Coronary artery (tissue), 2 donors: ENCODE measurements around the gene WDR64.

Experiments
- DNase-seq: peaks from one replicate; pipeline ENCODE4 v3.0.0-alpha.2; 2017; ENCODE audit warnings: low spot score
- H3K27ac ChIP-seq, 2 donors: fragments of 200-600 bp; sonication (generic); one replicate each; pipeline ENCODE4 v1.5.1; 2016 to 2019
- H3K4me3 ChIP-seq: fragments of 200-600 bp; sonication (generic); 2 replicates; pipeline ENCODE4 v1.5.1; 2016; ENCODE audit warnings: mild to moderate bottlenecking, moderate library complexity
- TF ChIP-seq, protein P1 (sequence below): fragments of 200-600 bp; sonication (generic); IDR thresholded peaks from one replicate; pipeline ENCODE4 v1.5.1; 2019; ENCODE audit warnings: antibody characterized with exemption

WDR64 gene

DNA sequence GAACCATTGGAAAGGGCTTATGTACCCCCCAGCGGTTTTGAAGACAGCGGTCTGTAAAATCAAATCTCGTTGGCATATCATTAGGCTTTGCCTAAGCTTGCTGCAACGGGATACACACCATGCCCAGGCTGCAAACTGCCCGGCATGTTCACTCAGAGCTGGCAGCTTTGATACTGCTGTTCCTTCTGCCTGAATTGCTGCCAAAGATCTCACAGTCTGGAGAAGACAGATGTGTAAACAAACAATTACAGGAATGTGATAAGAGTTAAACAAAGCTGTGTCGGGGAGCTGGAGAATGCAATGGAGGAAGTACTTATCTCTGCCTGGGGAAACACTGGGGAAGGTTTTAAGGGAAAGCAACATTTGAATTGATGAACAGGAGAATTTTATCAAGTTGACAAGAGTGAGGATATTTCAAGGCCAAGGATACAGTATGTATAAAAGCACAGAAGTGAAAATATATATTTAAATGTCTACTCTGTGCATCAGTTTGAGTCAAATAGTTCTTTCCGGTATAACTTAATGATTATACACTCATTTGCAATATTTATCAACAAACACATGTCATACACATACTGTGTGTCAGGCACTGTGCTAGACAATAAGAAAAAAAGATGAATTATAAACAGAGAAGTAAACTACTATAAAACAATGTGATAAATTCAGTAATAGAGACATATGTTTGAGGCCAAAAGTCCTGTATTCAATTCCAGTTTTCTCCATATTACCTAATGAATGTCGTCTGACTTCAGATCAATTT, 41.8 kb upstream of the WDR64 start:
- DNase-seq, result no peak
- Histone ChIP-seq H3K27ac (no peak overlapping the region), H3K4me3 (no peak overlapping the region)
- TF ChIP-seq, protein P1, sequence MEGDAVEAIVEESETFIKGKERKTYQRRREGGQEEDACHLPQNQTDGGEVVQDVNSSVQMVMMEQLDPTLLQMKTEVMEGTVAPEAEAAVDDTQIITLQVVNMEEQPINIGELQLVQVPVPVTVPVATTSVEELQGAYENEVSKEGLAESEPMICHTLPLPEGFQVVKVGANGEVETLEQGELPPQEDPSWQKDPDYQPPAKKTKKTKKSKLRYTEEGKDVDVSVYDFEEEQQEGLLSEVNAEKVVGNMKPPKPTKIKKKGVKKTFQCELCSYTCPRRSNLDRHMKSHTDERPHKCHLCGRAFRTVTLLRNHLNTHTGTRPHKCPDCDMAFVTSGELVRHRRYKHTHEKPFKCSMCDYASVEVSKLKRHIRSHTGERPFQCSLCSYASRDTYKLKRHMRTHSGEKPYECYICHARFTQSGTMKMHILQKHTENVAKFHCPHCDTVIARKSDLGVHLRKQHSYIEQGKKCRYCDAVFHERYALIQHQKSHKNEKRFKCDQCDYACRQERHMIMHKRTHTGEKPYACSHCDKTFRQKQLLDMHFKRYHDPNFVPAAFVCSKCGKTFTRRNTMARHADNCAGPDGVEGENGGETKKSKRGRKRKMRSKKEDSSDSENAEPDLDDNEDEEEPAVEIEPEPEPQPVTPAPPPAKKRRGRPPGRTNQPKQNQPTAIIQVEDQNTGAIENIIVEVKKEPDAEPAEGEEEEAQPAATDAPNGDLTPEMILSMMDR, result no peak

DNA sequence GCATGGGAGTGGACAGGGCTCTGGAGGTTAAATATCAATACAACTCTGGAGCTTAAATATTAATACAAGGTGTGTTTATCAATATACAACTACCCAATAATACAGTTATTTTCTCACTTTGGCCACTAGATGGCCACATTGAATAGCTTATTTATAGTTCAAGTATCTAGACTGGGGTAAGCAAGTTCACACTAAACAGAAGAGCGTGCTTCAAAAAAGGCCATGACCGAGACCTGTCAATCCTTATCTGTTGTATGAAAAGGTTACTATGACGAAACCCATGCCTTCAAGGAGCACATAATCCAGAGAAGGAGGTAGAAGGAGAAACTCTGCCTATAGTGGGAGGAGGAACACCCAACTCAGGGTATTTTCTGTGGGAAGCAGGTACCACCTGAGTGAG, 41.0 kb upstream of the WDR64 start:
- no peak for DNase-seq

DNA sequence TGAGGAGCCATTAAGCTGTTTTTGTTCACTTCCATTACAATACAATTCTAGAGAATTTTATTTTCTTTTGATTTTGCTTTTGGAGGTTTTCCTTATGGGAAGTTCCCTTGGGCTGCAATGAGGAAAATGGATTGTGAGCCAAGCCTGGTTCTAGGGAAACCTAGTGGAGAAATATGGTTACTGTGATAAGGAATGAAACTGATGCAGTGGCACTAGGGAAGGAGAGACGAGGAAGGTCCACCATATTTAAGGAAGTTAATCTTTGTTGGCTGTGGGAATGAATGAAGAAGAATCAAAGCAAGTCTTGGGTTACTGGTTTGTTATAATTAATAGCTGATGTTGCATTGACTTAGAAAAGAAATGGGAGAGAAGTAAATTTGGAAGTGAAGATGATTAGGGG, 40.3 kb upstream of the WDR64 start:
- Histone ChIP-seq H3K4me3 (no peak overlapping the region), H3K27ac (no peak overlapping the region)
- TF ChIP-seq, protein P1, result no peak
- no peak for DNase-seq

More for the DNA sequence above, 41.0 kb upstream of the WDR64 start:
- no peak overlapping the region for H3K27ac ChIP-seq
- TF ChIP-seq, protein P1, result peak; percentile 42
- no peak overlapping the region for H3K4me3 ChIP-seq

DNA sequence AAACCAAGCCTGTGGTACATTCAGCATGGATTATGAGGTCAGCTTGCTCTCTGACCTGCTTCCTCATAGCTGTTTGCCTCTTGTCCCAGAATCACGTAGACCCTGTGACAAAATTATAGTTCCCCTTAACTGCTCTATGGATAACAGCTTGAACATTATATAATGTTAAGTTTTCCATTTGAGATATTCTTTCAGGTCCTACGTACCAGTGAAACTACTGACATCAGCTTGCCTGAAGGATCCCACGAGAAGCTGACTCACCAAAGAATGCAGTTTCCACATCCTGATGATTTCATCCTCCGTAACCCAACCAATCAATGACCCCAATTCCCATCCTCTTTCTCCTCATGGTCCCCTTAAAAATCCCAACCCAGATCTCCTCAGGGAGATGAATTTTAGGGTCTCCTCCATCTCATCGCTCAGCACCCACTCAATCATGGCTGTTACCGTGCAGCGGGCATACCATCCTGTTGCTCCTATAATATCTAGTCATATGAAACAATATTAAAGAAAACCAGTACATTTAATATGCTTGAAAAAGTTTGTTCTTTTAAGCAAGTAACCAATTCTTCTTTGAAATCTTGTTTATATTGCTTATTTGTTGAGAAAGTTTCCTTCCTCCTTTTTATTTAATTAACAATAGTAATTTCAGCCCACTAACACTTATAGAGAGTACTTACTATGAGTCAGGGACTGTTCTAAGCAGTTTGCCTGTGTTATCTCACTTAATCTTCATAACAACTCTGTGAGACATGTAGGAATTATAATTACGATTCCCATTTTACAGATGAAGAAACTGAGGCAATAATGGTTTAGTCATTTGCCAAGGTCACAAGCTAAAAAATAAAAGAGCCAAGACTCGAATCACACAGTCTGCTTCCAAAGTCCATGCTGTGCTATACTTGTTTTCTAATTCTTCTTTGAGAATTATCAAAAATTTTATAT, 39.3 kb upstream of the WDR64 start:
- DNase-seq, result no peak
- Histone ChIP-seq H3K27ac (no peak overlapping the region), H3K4me3 (no peak overlapping the region)
- TF ChIP-seq, protein P1, result no peak

DNA sequence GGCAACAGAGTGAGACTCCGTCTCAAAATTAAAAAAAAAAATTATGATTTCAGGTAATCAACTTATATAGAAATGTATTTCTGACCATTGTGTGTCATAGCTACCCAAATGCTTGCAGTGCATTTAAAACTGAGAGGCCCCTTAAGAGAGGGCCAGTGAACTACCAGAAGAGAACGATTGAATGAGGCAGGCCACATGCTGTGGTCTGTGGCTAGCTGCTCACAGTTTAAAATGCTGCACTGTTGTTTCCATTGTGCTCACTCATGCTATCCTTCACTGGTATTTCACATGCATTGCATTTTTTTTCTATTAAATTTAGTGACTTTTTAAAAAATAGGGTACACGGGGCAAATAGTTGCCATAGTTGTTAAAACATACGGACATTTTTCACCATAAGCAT, 37.9 kb upstream of the WDR64 start:
- no peak for DNase-seq
- TF ChIP-seq, protein P1, result no peak
- no peak overlapping the region for H3K4me3 ChIP-seq
- no peak overlapping the region for H3K27ac ChIP-seq

DNA sequence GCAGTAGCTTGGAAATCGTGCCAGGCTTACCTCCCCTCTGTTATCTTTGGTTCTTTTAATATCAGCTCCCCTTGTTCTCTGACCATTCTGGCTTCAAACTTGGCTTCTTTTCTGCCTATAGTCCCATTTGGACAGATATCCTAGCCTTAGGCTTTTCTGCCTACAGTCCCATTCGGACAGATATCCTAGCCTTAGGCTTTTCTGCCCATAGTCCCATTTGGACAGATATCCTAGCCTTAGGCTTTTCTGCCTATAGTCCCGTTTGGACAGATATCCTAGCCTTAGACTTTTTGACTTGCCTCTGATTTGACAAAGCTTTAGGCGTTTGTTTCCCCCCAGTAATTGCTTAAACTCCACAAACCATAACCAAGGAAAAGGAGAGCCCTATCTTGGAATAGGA, 37.5 kb upstream of the WDR64 start:
- DNase-seq, result no peak
- TF ChIP-seq, protein P1, result no peak
- no peak overlapping the region for H3K4me3 ChIP-seq
- no peak overlapping the region for H3K27ac ChIP-seq
